NOMO-1 treated with DMSO at 0.1 percent for 48 hours (cell line): ENCODE results near the gene KCNN3.
A peak's percentile ranks its signal among the peaks of the same experiment; 100 is the strongest.

ENCODE experiments used
- DNase-seq: peaks from one replicate; lab custom pipeline; 2025; ENCODE audit not compliant: unreplicated experiment; lab: John Stamatoyannopoulos, UW

The KCNN3 gene

DNA sequence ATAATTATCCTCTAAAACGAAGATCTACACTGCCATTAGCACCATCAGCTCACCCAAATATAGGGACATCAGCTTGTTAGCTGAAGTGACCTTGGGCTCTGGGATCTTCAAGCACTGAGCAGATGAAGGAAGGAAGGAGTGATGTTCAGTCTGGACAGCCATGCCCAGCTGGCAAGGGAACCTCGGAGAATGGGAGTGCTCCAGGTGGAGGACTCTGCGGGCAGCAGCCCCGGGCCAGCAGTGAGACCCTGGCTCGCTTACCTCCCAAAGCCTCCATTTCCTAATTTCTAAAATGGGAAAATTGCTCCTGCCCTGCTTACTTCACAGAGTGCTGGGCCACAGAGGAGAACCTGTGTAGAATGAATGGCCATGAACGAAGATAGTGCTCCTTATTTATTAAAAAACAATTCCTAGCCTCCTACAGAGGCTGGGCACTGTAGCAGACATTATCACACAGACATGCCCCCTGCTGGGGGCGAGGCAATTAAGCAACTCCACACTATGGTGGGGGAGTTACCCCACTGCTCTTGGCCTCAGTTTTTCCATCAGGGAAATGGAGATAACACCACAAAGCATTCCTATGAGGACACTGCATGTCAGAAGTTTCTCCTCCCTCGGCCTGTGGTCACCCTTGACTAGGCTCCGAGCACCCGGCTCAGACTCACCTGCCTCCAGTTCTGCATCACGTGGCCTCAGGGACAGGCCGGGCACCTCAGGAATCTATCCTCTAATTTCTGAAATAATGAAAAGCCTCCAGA lies 117.6 kb downstream of the KCNN3 start:
- DNase-seq = no peak

DNA sequence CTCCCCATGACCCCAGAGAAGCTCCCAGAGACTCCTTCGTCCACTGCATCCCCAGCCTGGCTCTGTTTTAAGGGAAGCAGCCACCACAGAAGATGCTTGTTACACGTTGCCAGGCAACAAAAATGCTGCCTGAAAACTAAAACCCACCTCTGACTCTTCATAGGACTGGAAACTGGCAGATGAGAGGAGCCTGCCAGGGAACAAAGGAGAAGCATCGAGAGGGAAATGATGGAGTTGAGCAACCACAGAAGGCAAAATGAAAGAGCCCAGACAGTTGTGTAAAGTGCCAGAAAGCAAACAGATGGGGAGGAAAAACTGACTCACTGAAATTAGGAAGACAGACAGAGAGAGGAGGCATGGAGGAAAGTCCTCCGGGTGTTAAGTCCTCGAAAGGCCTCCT lies 118.4 kb downstream of the KCNN3 start:
- peak; percentile 54 for DNase-seq

GRCh38 chr1:154750681-154751665 lies 119.1 kb downstream of the KCNN3 start:
- no peak for DNase-seq

- DNase-seq = no peak
These were observed 120.9 kb downstream of the KCNN3 start for GRCh38 chr1:154749078-154749760.

- no peak for DNase-seq
These were observed 121.7 kb downstream of the KCNN3 start for GRCh38 chr1:154748405-154748775.

DNA sequence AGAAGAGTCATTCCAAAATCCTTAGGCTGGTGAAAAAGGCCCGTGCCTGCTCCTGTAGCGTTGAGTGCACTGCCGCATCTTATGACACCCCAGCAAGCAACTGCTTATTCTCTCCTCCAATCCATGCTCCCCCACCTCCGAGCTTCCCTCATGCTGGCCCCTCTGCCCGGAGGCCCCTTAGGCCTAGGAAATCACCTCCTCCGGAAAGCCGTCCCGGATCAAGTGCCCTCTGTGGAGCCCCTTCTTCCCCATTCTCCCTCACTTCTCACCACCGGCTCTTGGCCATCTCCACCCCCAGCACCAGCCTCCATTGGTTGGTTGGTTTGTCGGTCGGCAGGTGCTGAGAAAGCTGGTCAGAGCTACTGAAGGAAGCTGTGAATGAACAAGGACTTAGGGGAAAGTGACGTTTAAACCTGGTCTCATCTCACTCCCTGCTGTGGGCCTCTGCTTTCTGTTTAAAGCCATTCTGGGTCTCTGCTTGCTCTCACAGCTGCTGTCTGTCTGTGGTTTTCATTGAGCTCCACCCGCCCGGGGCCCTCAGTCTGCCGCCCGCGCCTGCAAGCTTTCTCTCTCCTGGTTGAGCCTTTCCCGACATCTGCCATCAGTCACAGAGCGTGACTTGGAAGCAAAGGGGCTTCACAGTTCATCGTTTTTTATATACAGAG lies 122.2 kb downstream of the KCNN3 start:
- DNase-seq = peak; percentile 63

DNA sequence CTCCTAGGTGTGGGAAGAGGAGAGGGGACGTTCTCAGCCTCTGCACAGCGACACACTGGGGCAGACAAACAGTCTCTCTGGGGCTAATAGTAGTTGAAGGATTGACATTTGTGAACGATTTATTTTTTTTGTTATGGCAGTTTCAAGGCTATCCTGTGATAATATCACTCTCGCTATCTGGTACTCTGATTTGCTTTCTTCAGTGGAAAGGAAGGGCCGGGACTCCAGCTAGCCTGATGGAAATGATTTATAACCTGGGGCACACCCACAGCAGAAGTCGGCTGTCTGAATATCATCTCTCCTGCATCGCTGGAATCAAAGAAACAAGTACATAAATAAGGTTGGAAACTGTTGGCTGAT lies 122.7 kb downstream of the KCNN3 start:
- no peak for DNase-seq

DNA sequence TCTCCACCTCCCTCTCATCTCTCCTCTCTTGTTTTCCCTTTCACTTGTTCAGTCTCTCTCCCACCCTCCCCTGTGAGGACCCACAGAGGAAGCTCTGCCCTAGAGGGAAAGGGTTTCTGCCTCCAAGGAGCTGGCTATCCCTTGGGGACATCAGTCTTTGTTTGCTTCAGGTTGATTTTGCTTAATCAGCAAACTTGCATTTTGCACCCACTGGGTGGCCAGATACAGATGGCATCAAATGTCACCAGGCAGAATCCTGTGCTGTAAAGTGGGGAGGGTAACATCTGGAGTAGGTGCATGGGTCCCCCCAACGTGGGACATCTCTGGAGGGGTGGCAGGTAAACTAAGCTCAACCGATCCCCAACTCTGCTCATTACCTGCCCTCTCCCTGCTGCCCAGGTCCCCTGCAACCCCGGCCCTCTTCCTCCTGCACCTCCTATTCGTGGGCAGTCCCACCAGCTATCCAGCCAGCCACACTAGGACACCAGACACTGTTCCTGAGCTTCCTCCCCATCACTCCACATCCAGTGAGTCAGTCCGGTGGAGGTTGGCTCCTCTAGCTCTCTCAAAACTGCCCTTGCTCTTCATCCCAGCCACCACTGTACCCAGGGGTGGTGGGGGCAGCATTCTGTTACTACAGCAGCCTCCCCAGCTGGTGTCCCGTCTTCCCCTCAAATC lies 123.3 kb downstream of the KCNN3 start:
- no peak for DNase-seq

DNA sequence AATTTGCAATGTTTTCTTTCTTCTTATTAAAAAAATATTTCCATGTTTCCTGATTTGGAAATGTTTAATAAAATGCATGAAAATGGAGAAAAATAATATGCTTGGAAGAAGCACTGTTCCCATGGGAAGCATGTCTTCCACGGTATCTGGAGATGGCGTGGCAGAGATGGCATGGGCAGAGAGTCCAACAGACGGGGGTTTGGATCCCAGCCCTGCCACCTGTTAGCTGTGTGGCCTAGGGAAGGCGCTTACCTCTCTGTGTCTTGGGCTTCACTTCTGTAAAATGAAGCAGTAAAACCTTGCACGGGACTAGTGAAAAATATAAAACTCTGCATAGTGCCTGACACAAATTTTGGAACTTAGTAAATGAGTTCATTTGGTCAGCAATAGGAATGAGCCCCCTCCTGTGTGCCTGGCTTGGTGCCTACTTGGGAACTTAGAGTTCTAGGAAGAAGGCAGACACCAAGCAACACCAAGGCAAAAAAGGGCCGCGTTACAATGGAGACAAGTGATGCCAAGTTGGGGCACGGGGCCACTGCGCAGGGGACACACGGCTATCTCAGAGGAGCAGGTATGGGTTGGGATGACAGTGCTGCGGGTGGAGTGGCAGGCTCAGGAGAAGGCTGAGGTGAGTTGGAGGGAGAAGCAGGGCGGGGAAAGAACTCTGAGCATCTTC lies 124.2 kb downstream of the KCNN3 start:
- no peak for DNase-seq

DNA sequence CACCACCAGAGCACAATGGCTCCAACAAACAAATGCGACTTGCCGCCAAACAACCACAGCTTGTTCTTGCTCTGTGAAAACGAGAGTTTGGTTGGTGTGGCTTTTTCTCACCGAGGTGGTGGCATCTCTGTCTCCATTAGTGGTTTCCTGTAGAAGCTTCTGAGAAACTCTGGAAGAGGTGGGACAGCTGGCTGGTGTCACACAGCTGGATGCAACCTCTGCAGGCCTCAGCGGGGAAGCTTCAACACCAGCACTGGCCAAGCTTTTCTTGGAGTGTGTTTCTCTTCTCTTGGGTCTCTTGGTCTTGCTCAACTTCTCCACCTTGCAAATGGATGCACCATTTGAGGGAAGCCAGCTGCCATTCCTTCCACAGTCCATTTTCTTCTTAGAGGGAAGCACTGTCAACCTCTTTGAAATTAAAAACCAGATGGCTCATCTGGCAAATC lies 124.8 kb downstream of the KCNN3 start:
- DNase-seq = no peak

GRCh38 chr1:154744352-154745035 lies 125.6 kb downstream of the KCNN3 start:
- DNase-seq = no peak

- DNase-seq = no peak
These were observed 126.5 kb downstream of the KCNN3 start for GRCh38 chr1:154743526-154744036.

- DNase-seq = no peak
These were observed 127.5 kb downstream of the KCNN3 start for GRCh38 chr1:154742606-154743005.

DNA sequence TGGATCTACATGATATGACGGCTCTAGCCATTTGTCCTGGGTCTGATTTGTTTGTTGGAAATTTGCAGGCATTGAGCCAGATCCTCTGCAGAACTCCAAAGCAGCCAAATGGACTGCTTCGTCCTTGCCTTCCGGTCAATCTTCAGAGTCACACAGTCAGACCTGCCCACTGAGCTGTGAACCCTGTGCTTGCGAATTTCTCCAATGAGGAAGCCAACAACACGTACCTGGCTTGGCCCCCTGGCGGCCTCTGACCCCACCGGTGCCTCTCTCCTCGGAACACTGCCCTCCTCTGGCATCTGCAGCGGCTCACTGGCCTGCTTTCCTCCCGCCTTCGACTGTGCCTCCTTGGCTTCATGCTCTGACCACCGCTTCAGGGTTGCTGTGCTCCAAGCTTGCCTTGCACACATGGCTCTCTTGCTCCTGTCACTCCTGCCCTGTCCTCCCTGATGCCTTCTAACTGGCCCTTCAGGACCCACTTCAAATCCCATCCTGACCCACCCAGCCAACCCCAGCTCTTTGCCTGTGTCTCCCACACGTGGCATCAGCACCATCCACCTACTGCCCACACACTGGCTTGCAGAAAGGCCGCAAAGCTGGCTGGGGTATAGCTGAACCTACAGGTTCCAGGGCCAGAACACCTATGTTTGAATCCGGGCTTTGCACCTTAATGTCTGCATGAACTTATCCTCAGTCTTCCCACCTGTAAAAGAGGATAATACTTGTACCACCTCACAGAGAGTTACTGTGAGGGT lies 128.2 kb downstream of the KCNN3 start:
- no peak for DNase-seq

DNA sequence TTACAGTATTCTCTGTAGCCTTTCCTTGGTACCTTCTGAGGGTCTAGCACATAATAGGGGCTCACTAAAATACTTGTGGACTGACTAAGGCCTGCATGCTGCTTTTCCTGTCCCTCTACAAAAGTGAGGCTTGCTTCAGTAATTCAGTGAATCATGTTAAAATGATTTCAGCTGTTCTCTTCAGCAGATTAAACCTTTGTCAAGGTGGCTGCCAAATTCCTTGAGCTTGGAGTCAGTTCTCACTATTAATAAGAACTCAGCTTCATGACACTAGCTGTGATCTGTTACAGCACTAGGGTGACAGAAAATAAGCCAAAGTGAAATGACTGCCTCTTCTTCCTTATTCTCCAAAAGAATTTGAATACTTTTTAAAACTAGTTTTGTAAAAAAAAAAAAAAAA lies 128.8 kb downstream of the KCNN3 start:
- no peak for DNase-seq

- no peak for DNase-seq
These were observed 130.4 kb downstream of the KCNN3 start for GRCh38 chr1:154739654-154740053.

GRCh38 chr1:154736841-154737240 lies 133.2 kb downstream of the KCNN3 start:
- DNase-seq = peak; percentile 20

DNA sequence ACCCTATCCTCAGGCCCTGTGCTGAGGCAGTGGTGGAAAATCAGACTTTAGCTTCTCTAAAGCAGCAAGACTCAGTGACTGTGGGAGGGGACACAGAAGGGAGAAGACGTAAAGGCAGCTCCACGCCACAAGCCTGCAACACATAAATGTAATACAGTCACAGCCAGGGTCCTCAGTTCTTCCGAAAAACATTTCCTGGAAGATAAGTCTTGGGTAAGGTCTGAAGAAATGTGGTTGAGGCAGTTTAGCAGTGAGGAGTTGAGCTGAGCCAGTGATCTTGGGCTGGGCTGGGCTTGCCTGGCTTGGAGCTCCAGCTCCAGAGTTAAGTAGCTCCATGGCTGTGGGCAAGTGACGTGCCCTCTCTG lies 134.3 kb downstream of the KCNN3 start:
- DNase-seq = no peak
